ENCODE data around the gene KAT7. TPM values are rescaled to one million over a fixed set of nuclear protein-coding genes. Genes with fewer than 3 reads are reported as not detected.

Gene KAT7
- total and polyA plus RNA-seq, 10 of the 15 experiments (the other 5 are each of a cell fraction or from before 2014, with no cell fraction given) = 6.6 to 45.8 (median 26.3) TPM

DNA sequence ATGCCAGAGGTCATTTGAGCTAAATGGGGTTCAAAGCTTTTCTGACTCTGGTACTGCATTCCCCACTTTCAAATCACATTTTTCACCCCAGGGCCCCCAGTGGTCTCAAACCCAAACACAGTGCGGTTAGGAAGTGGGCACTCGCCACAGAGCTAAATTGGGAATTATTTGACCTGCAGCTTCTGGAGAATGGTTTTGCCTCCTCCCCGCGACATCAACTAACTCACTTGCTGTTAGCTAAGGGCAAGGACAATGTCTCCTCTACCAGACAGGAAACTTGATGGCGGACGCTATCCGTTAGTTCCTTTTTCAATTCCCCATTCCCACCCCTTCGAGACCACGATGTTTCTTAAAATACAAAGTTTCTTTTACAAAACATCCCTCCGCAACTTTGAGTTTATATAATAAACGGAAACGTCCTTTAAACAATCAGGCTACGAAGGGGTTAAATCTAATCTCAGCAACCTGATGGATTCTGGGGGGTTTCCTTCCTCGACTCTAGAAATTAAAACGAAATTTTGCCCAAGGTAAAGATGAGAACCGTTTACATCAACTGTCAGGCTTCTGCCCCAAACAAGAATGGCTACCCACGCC is 500 bp upstream of the KAT7 start (continued):
- no peak for TF ChIP-seq ZBTB4 (CRISPR knock-in tag; IDR thresholded peaks at IDR 0.05)
- TF ChIP-seq CHD2 (IDR thresholded peaks at IDR 0.05; ENCODE audit: borderline replicate concordance, low read depth, low read length) = no peak
- TF ChIP-seq MYC (IDR thresholded peaks at IDR 0.05; ENCODE audit: insufficient read depth, insufficient read length, insufficient replicate concordance, low read length, severe bottlenecking) = no peak
- no peak for TF ChIP-seq BCL11A (IDR thresholded peaks at IDR 0.05; ENCODE audit: low read depth, low read length)
- TF ChIP-seq NFXL1 (IDR thresholded peaks at IDR 0.05; ENCODE audit: borderline replicate concordance) = no peak
- TF ChIP-seq ZNF24 (IDR thresholded peaks at IDR 0.05) = no peak
- no peak for TF ChIP-seq POLR2A (IDR thresholded peaks at IDR 0.05; ENCODE audit: low read depth, low read length)
- TF ChIP-seq, protein P1, sequence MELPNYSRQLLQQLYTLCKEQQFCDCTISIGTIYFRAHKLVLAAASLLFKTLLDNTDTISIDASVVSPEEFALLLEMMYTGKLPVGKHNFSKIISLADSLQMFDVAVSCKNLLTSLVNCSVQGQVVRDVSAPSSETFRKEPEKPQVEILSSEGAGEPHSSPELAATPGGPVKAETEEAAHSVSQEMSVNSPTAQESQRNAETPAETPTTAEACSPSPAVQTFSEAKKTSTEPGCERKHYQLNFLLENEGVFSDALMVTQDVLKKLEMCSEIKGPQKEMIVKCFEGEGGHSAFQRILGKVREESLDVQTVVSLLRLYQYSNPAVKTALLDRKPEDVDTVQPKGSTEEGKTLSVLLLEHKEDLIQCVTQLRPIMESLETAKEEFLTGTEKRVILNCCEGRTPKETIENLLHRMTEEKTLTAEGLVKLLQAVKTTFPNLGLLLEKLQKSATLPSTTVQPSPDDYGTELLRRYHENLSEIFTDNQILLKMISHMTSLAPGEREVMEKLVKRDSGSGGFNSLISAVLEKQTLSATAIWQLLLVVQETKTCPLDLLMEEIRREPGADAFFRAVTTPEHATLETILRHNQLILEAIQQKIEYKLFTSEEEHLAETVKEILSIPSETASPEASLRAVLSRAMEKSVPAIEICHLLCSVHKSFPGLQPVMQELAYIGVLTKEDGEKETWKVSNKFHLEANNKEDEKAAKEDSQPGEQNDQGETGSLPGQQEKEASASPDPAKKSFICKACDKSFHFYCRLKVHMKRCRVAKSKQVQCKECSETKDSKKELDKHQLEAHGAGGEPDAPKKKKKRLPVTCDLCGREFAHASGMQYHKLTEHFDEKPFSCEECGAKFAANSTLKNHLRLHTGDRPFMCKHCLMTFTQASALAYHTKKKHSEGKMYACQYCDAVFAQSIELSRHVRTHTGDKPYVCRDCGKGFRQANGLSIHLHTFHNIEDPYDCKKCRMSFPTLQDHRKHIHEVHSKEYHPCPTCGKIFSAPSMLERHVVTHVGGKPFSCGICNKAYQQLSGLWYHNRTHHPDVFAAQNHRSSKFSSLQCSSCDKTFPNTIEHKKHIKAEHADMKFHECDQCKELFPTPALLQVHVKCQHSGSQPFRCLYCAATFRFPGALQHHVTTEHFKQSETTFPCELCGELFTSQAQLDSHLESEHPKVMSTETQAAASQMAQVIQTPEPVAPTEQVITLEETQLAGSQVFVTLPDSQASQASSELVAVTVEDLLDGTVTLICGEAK (IDR thresholded peaks at IDR 0.05; ENCODE audit: borderline replicate concordance) = no peak
- TF ChIP-seq EZH2 (IDR thresholded peaks at IDR 0.05; ENCODE audit: borderline replicate concordance, control insufficient read depth, low read depth, low read length) = no peak
- no peak for TF ChIP-seq HDAC2 (IDR thresholded peaks at IDR 0.05)
- no peak; the same call in 1 of the 2 replicates for TF ChIP-seq MXI1 (IDR thresholded peaks at IDR 0.05; ENCODE audit: low read depth, low read length)
- TF ChIP-seq, protein P2, sequence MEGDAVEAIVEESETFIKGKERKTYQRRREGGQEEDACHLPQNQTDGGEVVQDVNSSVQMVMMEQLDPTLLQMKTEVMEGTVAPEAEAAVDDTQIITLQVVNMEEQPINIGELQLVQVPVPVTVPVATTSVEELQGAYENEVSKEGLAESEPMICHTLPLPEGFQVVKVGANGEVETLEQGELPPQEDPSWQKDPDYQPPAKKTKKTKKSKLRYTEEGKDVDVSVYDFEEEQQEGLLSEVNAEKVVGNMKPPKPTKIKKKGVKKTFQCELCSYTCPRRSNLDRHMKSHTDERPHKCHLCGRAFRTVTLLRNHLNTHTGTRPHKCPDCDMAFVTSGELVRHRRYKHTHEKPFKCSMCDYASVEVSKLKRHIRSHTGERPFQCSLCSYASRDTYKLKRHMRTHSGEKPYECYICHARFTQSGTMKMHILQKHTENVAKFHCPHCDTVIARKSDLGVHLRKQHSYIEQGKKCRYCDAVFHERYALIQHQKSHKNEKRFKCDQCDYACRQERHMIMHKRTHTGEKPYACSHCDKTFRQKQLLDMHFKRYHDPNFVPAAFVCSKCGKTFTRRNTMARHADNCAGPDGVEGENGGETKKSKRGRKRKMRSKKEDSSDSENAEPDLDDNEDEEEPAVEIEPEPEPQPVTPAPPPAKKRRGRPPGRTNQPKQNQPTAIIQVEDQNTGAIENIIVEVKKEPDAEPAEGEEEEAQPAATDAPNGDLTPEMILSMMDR (IDR thresholded peaks at IDR 0.05 in 2 of 3, conservative IDR thresholded peaks at IDR 0.05 in 1 of 3; ENCODE audit: control insufficient read depth in 2 of 3, extremely low read depth in 1 of 3, insufficient read depth in 1 of 3, low read depth in 3 of 3, low read length in 3 of 3) = no peak
- no peak for TF ChIP-seq HDAC6 (IDR thresholded peaks at IDR 0.05; ENCODE audit: unreplicated experiment)
- no peak for TF ChIP-seq STAT1 (conservative IDR thresholded peaks at IDR 0.05)
- no peak for TF ChIP-seq LARP7 (IDR thresholded peaks at IDR 0.05)
- TF ChIP-seq, protein P3, sequence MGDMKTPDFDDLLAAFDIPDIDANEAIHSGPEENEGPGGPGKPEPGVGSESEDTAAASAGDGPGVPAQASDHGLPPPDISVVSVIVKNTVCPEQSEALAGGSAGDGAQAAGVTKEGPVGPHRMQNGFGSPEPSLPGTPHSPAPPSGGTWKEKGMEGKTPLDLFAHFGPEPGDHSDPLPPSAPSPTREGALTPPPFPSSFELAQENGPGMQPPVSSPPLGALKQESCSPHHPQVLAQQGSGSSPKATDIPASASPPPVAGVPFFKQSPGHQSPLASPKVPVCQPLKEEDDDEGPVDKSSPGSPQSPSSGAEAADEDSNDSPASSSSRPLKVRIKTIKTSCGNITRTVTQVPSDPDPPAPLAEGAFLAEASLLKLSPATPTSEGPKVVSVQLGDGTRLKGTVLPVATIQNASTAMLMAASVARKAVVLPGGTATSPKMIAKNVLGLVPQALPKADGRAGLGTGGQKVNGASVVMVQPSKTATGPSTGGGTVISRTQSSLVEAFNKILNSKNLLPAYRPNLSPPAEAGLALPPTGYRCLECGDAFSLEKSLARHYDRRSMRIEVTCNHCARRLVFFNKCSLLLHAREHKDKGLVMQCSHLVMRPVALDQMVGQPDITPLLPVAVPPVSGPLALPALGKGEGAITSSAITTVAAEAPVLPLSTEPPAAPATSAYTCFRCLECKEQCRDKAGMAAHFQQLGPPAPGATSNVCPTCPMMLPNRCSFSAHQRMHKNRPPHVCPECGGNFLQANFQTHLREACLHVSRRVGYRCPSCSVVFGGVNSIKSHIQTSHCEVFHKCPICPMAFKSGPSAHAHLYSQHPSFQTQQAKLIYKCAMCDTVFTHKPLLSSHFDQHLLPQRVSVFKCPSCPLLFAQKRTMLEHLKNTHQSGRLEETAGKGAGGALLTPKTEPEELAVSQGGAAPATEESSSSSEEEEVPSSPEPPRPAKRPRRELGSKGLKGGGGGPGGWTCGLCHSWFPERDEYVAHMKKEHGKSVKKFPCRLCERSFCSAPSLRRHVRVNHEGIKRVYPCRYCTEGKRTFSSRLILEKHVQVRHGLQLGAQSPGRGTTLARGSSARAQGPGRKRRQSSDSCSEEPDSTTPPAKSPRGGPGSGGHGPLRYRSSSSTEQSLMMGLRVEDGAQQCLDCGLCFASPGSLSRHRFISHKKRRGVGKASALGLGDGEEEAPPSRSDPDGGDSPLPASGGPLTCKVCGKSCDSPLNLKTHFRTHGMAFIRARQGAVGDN (IDR thresholded peaks at IDR 0.05) = no peak

All from GM12878 (cell line).